Psoas muscle (tissue), 8 donors: ENCODE measurements around the gene TMEM141. TPM values are rescaled to one million over a fixed set of nuclear protein-coding genes. Genes with fewer than 3 reads are reported as not detected.
"Not testable (repeated sequence)": the region's sequence is repeated elsewhere in the genome, so short reads cannot be mapped to it uniquely, and the experiment has no call there.

Experiments
- ATAC-seq, 4 donors: fragments of 200-7000 bp; cut with Tn5 transposase; one replicate each; pipeline ENCODE4 v1.9.1; 2020; ENCODE audit warnings: moderate library complexity in 3 of 4, mild to moderate bottlenecking in 2 of 4
- DNase-seq, 2 donors: peaks; one replicate each; pipeline ENCODE4 v3.0.0-alpha.2; 2020
- H3K27ac ChIP-seq: fragments of 200-600 bp; one replicate; pipeline ENCODE4 v1.8.0; 2022
- H3K27me3 ChIP-seq, 3 donors: fragments of 200-600 bp in 1 of 3; one replicate each; pipeline versions ENCODE4 v1.6.1 to v1.8.0; 2013 to 2022; ENCODE audit warnings: low read length in 2 of 3, mild to moderate bottlenecking in 2 of 3, moderate library complexity in 1 of 3; ENCODE audit not compliant: insufficient read depth in 3 of 3
- H3K36me3 ChIP-seq, 2 donors: fragments of 200-600 bp in 1 of 2; one replicate each; pipeline versions ENCODE4 v1.6.1 to v1.8.0; 2013 to 2022; ENCODE audit warnings: low read depth in 1 of 2, mild to moderate bottlenecking in 1 of 2, moderate library complexity in 1 of 2; ENCODE audit not compliant: insufficient read depth in 1 of 2
- H3K4me1 ChIP-seq: fragments of 200-600 bp; one replicate; pipeline ENCODE4 v1.8.0; 2022
- H3K4me3 ChIP-seq: fragments of 200-600 bp; one replicate; pipeline ENCODE4 v1.8.0; 2022; ENCODE audit warnings: mild to moderate bottlenecking
- H3K9me3 ChIP-seq: fragments of 200-600 bp; one replicate; pipeline ENCODE4 v1.8.0; 2022
- WGBS, 3 donors: extraction: QIAGEN DNeasy Blood & Tissue Kit; methylation state at CpG; one replicate each; pipeline versions ENCODE4 v1.1.6 to v1.1.7; 2013; 5-methylcytosine and 5-hydroxymethylcytosine counted together
- intact Hi-C, 2 donors: fragments of 100-400 bp; cut with DNase I; formaldehyde crosslinking; loops; one replicate each; pipeline versions ENCODE4 v1.11.0 to v1.14.2; 2022
- polyA plus RNA-seq, 3 donors: library from polyadenylated mRNA; stranded (reverse); fragments of 200-250 nt; gene quantifications; one replicate each; pipeline ENCODE4 v1.2.3, GENCODE V29; 2013
- total RNA-seq, 4 donors: library from RNA; stranded (reverse); fragmentation: NEBNext Ultra II Directional in 2 of 4; extraction: Animal tissue kit (Norgen Biotek cat#: 25700) in 2 of 4; gene quantifications; one replicate each; pipeline versions ENCODE4 v1.2.1 to v1.2.4, GENCODE V29; 2021 to 2023
- TF ChIP-seq, protein P1 (sequence below): fragments of 200-600 bp; IDR thresholded peaks from one replicate; pipeline ENCODE4 v1.8.0; 2022; ENCODE audit warnings: antibody characterized with exemption
- donor health status: healthy with polysubstance abuse.
- donor health status: DM: no; HTN: no; CAD: no; lungs with moderate emphysema.
- donor health status: Bipolar disorder and iron deficiency.
- donor health status: healthy.
- donor health status: DM: yes; HTN: yes; CAD: no.
- donor health status: DM: no; HTN: no; CAD: no.
- donor health status: DM: no; HTN: no; CAD: no.
- donor health status: DM: yes; HTN: yes; CAD: no.

Gene TMEM141
- total and polyA plus RNA-seq, 7 donors: 32.0 to 89.1 (median 49.1) TPM

DNA sequence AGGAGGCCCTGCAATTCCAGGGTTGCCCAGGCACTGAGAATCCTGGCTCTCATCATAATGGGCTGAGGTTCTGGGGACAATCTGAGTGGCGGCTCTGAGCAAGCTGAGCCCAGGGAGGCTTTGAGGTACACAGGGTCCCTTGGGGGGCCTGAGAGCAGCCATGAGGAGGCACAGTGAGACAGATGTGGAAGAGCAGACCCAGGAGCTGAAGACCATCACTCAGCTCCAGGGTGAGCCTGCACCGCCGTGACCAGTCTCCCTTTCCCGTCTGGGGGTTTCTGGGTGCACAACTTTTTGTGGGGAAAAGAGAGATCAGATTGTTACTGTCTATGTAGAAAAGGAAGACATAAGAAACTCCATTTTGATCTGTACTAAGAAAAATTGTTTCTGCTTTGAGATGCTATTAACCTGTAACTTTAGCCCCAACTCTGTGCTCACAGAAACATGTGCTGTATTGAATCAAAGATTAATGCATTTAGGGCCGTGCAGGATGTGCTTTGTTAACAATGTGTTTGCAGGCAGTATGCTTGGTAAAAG lies 5.2 kb downstream of the TMEM141 start, which contains the start of gene CCDC183:
Gene CCDC183, plus strand, starts transcription at position 101 of the 537 bp plus-strand sequence. Its CDS starts 60 bp downstream, at position 161.
- H3K27ac ChIP-seq: no peak within 1 kb of the TSS
- DNase-seq: no peak
- peaks cover 0 to 11% of the 10 kb centered on the region in 2 donors for H3K36me3 ChIP-seq
- no peak for ATAC-seq
- H3K27me3 ChIP-seq: peaks cover 0 to 42% (median 7%) of the 10 kb centered on the region in 3 donors
- no peak within 1 kb of the TSS for H3K4me3 ChIP-seq
- WGBS, 3 donors: 38 to 52% (median 43%) methylated on average over 5 of the region's 5 CpGs
- peaks cover 18% of the 10 kb centered on the region for H3K4me1 ChIP-seq
- H3K9me3 ChIP-seq: no peaks in the 10 kb centered on the region
- TF ChIP-seq, protein P1, sequence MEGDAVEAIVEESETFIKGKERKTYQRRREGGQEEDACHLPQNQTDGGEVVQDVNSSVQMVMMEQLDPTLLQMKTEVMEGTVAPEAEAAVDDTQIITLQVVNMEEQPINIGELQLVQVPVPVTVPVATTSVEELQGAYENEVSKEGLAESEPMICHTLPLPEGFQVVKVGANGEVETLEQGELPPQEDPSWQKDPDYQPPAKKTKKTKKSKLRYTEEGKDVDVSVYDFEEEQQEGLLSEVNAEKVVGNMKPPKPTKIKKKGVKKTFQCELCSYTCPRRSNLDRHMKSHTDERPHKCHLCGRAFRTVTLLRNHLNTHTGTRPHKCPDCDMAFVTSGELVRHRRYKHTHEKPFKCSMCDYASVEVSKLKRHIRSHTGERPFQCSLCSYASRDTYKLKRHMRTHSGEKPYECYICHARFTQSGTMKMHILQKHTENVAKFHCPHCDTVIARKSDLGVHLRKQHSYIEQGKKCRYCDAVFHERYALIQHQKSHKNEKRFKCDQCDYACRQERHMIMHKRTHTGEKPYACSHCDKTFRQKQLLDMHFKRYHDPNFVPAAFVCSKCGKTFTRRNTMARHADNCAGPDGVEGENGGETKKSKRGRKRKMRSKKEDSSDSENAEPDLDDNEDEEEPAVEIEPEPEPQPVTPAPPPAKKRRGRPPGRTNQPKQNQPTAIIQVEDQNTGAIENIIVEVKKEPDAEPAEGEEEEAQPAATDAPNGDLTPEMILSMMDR: no peak
- intact Hi-C loops: no loop called here

DNA sequence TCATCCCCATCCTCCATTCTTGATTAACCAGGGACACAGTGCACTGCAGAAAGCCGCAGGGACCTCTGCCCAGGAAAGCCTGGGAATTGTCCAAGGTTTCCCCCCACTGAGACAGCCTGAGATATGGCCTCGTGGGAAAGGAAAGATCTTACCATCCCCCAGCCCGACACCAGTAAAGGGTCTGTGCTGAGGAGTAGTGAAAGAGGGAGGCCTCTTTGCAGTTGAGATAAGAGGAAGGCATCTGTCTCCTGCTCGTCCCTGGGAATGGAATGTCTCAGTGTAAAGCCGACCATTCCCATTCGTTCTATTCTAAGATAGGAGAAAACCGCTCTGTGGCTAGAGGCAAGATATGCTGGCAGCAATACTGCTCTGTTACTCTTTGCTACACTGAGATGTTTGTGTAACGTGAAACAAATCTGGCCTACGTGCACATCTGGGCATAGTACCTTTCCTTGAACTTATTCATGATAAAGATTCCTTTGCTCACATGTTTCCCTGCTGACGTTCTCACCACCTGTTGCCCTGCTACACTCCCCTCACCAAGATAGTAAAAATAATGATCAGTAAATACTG lies 5.7 kb downstream of the TMEM141 start:
- 11 to 14% (median 12%) methylated on average over 10 of the region's 10 CpGs for WGBS, 3 donors
- H3K4me1 ChIP-seq: peaks cover 18% of the 10 kb centered on the region
- H3K4me3 ChIP-seq, intact Hi-C loops, H3K27ac ChIP-seq, H3K9me3 ChIP-seq, DNase-seq, ATAC-seq: not testable (repeated sequence)
- peaks cover 0 to 11% of the 10 kb centered on the region in 2 donors for H3K36me3 ChIP-seq
- peaks cover 0 to 47% (median 7%) of the 10 kb centered on the region in 3 donors for H3K27me3 ChIP-seq

DNA sequence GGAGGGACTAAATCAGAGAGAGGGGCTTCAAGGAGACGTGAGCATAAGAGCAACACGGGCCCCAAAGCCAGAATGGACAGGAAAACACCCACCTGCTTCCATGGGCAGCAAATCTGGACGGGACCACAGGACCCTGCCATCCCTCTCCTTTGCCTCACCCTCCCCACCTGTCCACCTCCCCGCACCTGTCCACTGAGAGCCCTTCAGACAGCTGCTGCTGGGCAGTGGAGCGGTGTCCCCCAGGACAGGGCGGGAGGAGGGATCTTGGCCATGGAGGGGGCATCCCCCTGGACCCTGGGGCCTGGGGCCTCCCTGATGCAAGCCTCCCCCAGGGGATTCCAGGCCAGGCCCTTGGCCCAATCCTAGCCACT lies 7.5 kb downstream of the TMEM141 start:
- Histone ChIP-seq H3K4me1 (peaks cover 9% of the 10 kb centered on the region), H3K9me3 (no peaks in the 10 kb centered on the region), H3K27me3 (peaks cover 0 to 48% (median 7%) of the 10 kb centered on the region in 3 donors), H3K27ac (no peak overlapping the region), H3K4me3 (no peak overlapping the region), H3K36me3 (peaks cover 0 to 4% of the 10 kb centered on the region in 2 donors)
- no peak for DNase-seq
- WGBS, 3 donors: 65 to 70% (median 69%) methylated on average over 6 of the region's 6 CpGs
- peak in 1 of 4 donors; percentile 11 for ATAC-seq
- intact Hi-C loops: no loop called here
- TF ChIP-seq, protein P1: no peak

DNA sequence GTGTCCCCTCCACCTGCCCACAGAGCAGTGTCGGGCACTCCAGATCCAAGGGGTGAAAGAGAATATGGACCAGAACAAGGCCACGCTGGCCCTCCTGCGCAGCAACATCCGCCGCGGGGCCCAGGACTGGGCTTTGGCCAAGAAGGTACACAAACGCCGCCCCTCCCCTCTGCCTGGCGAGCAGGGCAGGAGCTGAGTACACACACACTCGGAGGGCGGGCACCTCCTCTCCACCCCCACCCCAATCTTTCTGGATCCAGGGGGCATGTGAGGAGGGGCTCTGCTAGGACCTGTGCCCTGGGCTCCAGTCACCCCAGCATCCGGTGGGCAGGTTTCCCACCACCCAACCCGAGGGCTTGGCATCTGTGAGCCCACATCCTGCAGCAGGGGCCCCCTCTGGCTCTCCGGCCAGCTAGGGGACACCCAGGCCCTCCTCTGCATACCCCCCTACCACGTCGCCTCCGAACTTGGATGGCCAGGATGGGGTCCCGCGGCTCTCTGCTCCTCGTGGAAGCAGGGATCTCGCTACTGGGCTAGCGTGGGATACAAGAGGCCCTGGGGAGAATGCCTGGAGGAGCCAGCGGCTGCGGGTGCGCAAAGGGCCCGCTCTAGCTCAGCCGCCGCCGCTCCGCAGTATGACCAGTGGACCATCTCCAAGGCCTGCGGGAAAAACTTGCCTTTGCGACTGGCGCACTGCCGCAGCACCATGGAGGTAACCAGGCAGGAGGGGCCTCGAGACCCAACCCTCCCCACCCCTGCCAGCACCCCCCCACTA lies 8.1 kb downstream of the TMEM141 start:
- ATAC-seq (peak; percentile 2 to 19 (median 4)), DNase-seq (no peak)
- WGBS, 3 donors: 21 to 28% (median 25%) methylated on average over 28 to 35 of the region's 35 CpGs
- no peaks in the 10 kb centered on the region for H3K9me3 ChIP-seq
- intact Hi-C loops: no loop called here
- H3K4me1 ChIP-seq: peaks cover 9% of the 10 kb centered on the region
- H3K27me3 ChIP-seq: peaks cover 0 to 48% (median 7%) of the 10 kb centered on the region in 3 donors
- H3K27ac ChIP-seq: no peak overlapping the region
- peak overlapping the region; percentile 49 for H3K4me3 ChIP-seq
- peaks cover 0 to 3% of the 10 kb centered on the region in 2 donors for H3K36me3 ChIP-seq
- TF ChIP-seq, protein P1: no peak
